Mesothelial cell of epicardium (in vitro differentiated cells): Measurements from ENCODE around the gene CDC42EP5. TPM values are rescaled to one million over a fixed set of nuclear protein-coding genes. Genes with fewer than 3 reads are reported as not detected.

Experiments used
- DNase-seq, 2 experiments: peaks; one replicate each; pipeline ENCODE4 v3.0.0; 2021; ENCODE audit warnings: low spot score in 2 of 2; ENCODE audit not compliant: unreplicated experiment in 2 of 2
- H3K27ac Mint-ChIP-seq: 2 replicates; pipeline ENCODE4 v1.8.0; 2021; ENCODE audit warnings: mixed read lengths
- H3K27me3 Mint-ChIP-seq: 2 replicates; pipeline ENCODE4 v1.8.0; 2021; ENCODE audit warnings: low read depth, mixed read lengths
- H3K36me3 Mint-ChIP-seq: 2 replicates; pipeline ENCODE4 v1.8.0; 2021; ENCODE audit warnings: mixed read lengths
- H3K4me1 Mint-ChIP-seq: 2 replicates; pipeline ENCODE4 v1.8.0; 2021; ENCODE audit warnings: mixed read lengths
- H3K4me3 Mint-ChIP-seq: 2 replicates; pipeline ENCODE4 v1.8.0; 2021; ENCODE audit warnings: mild to moderate bottlenecking, moderate library complexity, mixed read lengths
- H3K9me3 Mint-ChIP-seq: 2 replicates; pipeline ENCODE4 v1.8.0; 2021; ENCODE audit warnings: mixed read lengths
- total RNA-seq: library from RNA; stranded (reverse); gene quantifications from 3 replicates; pipeline ENCODE4 v1.2.1, GENCODE V29; 2021
- TF ChIP-seq, protein P1 (sequence below): fragments of 200-600 bp; sonication (generic); IDR thresholded peaks from one replicate; pipeline ENCODE4 v1.5.0; 2021; ENCODE audit warnings: antibody characterized with exemption; ENCODE audit not compliant: unreplicated experiment

Gene CDC42EP5
- total RNA-seq, 1 donor from 2014 or later, result 126 TPM

GRCh38 chr19:54439174-54439851 is 33.8 kb downstream of the CDC42EP5 start:
- Mint-ChIP-seq H3K4me3 (no peak overlapping the region), H3K27me3 (no peaks in the 10 kb centered on the region), H3K27ac (no peak overlapping the region), H3K36me3 (peaks cover 13% of the 10 kb centered on the region), H3K9me3 (no peaks in the 10 kb centered on the region), H3K4me1 (peaks cover 3% of the 10 kb centered on the region)
- TF ChIP-seq, protein P1, sequence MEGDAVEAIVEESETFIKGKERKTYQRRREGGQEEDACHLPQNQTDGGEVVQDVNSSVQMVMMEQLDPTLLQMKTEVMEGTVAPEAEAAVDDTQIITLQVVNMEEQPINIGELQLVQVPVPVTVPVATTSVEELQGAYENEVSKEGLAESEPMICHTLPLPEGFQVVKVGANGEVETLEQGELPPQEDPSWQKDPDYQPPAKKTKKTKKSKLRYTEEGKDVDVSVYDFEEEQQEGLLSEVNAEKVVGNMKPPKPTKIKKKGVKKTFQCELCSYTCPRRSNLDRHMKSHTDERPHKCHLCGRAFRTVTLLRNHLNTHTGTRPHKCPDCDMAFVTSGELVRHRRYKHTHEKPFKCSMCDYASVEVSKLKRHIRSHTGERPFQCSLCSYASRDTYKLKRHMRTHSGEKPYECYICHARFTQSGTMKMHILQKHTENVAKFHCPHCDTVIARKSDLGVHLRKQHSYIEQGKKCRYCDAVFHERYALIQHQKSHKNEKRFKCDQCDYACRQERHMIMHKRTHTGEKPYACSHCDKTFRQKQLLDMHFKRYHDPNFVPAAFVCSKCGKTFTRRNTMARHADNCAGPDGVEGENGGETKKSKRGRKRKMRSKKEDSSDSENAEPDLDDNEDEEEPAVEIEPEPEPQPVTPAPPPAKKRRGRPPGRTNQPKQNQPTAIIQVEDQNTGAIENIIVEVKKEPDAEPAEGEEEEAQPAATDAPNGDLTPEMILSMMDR, result no peak
- no peak for DNase-seq

DNA sequence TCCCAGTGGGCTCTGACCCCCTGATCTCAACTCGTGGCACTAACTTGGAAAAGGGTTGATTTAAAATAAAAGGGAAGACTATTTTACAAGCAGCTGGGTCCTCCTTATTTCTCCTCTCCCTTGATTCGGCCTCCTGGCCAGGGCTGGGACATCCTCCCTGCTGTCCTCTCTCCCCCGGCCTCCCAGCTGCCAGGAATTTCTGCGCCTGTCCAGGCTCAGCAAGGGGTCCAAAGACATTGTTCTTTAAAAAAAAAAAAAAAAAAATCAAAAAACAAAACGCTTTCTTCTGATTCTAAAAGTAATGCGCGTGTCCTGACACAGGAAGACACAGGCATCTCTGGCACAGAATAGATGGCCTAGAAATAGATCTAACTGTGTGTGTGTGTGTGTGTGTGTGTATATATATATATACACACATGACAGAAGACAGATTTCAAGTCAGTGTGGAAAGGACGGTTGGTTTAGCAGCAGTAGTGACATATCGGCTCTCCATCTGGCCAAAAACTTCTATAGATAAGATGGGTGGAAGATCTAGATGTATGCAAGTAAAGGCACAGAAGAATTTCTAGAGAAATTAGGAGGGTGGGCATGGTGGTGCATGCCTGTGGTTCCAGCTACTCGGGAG is 36.4 kb downstream of the CDC42EP5 start:
- no peak for DNase-seq

GRCh38 chr19:54436031-54436523 is 37.0 kb downstream of the CDC42EP5 start:
- TF ChIP-seq, protein P1, result no peak
- no peak for DNase-seq
- no peak overlapping the region for H3K4me3 Mint-ChIP-seq
- peaks cover 6% of the 10 kb centered on the region for H3K36me3 Mint-ChIP-seq
- peaks cover under 1% of the 10 kb centered on the region for H3K27me3 Mint-ChIP-seq
- peaks cover 16% of the 10 kb centered on the region for H3K4me1 Mint-ChIP-seq
- no peak overlapping the region for H3K27ac Mint-ChIP-seq
- H3K9me3 Mint-ChIP-seq, result no peaks in the 10 kb centered on the region

More for the DNA sequence above, 36.4 kb downstream of the CDC42EP5 start:
- Mint-ChIP-seq H3K27me3 (no peaks in the 10 kb centered on the region), H3K4me3 (no peak overlapping the region), H3K4me1 (peaks cover 9% of the 10 kb centered on the region), H3K27ac (no peak overlapping the region), H3K36me3 (peaks cover 6% of the 10 kb centered on the region), H3K9me3 (no peaks in the 10 kb centered on the region)
- TF ChIP-seq, protein P1, result no peak

DNA sequence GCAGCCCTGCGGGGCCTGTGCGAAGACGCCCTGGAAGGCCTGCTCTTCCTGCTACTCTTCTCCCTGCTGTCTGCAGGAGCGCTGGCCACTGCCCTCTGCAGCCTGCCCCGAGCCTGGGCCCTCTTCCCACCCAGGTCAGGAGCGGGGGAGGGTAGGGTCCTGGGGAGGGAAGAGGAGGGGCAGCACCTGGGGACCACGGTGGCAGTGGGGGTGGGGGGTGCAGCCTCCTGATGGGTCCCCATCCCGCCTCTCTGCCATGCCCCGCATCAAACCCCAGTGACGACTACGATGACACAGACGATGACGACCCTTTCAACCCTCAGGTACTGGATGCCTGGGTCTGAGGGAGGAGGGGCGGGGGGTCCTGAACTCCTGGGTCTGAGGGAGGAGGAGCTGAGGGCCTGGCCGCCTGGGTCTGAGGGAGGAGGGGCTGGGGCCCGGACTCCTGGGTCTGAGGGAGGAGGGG is 37.5 kb downstream of the CDC42EP5 start:
- Mint-ChIP-seq H3K27ac (no peak overlapping the region), H3K27me3 (peaks cover 4% of the 10 kb centered on the region), H3K36me3 (peaks cover 6% of the 10 kb centered on the region), H3K4me1 (peaks cover 19% of the 10 kb centered on the region), H3K4me3 (no peak overlapping the region), H3K9me3 (no peaks in the 10 kb centered on the region)
- TF ChIP-seq, protein P1, result no peak
- DNase-seq, result no peak

GRCh38 chr19:54434873-54435214 is 38.3 kb downstream of the CDC42EP5 start:
- no peak overlapping the region for H3K4me3 Mint-ChIP-seq
- no peaks in the 10 kb centered on the region for H3K9me3 Mint-ChIP-seq
- TF ChIP-seq, protein P1, result no peak
- peaks cover 5% of the 10 kb centered on the region for H3K36me3 Mint-ChIP-seq
- H3K4me1 Mint-ChIP-seq, result peaks cover 22% of the 10 kb centered on the region
- DNase-seq, result no peak
- H3K27ac Mint-ChIP-seq, result no peak overlapping the region
- peaks cover 6% of the 10 kb centered on the region for H3K27me3 Mint-ChIP-seq
